Epithelial cell of umbilical artery (primary cell): ENCODE data around the gene FAM229A. TPM values are rescaled to one million over a fixed set of nuclear protein-coding genes. Genes with fewer than 3 reads are reported as not detected.

Experiments
- total RNA-seq: library from RNA; depleted of rRNA; stranded (reverse); fragments of >200 nt; gene quantifications from 2 replicates; pipeline ENCODE4 v1.2.3, GENCODE V29; 2014

The FAM229A gene
- 0.32 and 0.61 TPM in 2 replicates for total RNA-seq

GRCh38 chr1:32362474-32363313 lies at the start of gene FAM229A, which contains the start of gene TSSK3:
FAM229A (minus strand) TSS chr1:32362485; CDS start chr1:32362091, 394 bp downstream.
TSSK3 (plus strand) TSS chr1:32362539; CDS start chr1:32362702, 163 bp downstream.

GRCh38 chr1:32394141-32394889 lies 32.0 kb upstream of the FAM229A start, which contains the start of gene BSDC1:
BSDC1 (minus strand) TSS chr1:32394441; CDS start chr1:32394414, 27 bp downstream.

GRCh38 chr1:32335790-32336590 lies 26.3 kb downstream of the FAM229A start, which contains the start of gene MARCKSL1:
MARCKSL1 (minus strand) TSS chr1:32336233; CDS start chr1:32336033, 200 bp downstream.

Other genes starting within 250 kb of the FAM229A start
- gene TXLNA, start 182.8 kb downstream of the FAM229A start, total RNA-seq = 60.7 and 83.4 TPM in 2 replicates
- 16.7 and 25.3 TPM in 2 replicates for gene CCDC28B, start 161.9 kb downstream of the FAM229A start, total RNA-seq
- 1.3 and 2.0 TPM in 2 replicates for gene IQCC, start 156.8 kb downstream of the FAM229A start, total RNA-seq
- gene DCDC2B, start 153.4 kb downstream of the FAM229A start, total RNA-seq = not detected in 2 replicates
- 9.1 and 11.1 TPM in 2 replicates for gene TMEM234, start 140.1 kb downstream of the FAM229A start, total RNA-seq
- 393 and 395 TPM in 2 replicates for gene EIF3I, start 140.1 kb downstream of the FAM229A start, total RNA-seq
- 0.97 and 3.6 TPM in 2 replicates for gene FAM167B, start 115.3 kb downstream of the FAM229A start, total RNA-seq
- gene LCK, start 111.2 kb downstream of the FAM229A start, total RNA-seq = 0.32 TPM in 1 of 2 replicates, not detected in the other
- gene HDAC1, start 70.4 kb downstream of the FAM229A start, total RNA-seq = 89.6 and 124 TPM in 2 replicates
- gene MARCKSL1, start 26.3 kb downstream of the FAM229A start, total RNA-seq = 56.1 and 67.2 TPM in 2 replicates
- not detected in 2 replicates for gene TSSK3, start 54 bp upstream of the FAM229A start, total RNA-seq
- 46.1 and 63.7 TPM in 2 replicates for gene BSDC1, start 32.0 kb upstream of the FAM229A start, total RNA-seq
- under 0.01 TPM in 1 of 2 replicates, not detected in the other for gene ZBTB8B, start 102.6 kb upstream of the FAM229A start, total RNA-seq
- gene ZBTB8A, start 176.9 kb upstream of the FAM229A start, total RNA-seq = 6.2 and 7.1 TPM in 2 replicates